ENCODE data around the gene DBNL.

DNA sequence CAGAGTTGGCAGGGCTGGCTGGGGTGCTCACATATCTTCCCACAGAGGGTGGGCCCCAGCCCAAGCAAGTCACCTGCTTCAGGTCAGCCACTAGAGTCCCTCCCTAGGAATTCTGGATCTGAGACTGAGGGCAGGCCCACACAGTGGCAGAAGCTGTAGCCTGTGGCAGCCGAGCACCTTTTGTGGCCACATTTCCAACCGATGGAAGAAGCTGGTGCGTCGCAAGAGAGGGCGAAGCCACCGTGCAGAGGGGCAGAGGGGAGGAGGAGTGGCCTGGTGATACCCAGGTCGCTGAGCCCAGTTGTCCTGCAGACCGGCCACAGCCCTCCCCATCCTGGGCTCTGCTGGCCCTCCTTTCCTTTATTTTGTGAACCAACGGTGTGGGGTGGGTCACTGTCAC is 32.6 kb downstream of the DBNL start:
- TF ChIP-seq, protein P1, sequence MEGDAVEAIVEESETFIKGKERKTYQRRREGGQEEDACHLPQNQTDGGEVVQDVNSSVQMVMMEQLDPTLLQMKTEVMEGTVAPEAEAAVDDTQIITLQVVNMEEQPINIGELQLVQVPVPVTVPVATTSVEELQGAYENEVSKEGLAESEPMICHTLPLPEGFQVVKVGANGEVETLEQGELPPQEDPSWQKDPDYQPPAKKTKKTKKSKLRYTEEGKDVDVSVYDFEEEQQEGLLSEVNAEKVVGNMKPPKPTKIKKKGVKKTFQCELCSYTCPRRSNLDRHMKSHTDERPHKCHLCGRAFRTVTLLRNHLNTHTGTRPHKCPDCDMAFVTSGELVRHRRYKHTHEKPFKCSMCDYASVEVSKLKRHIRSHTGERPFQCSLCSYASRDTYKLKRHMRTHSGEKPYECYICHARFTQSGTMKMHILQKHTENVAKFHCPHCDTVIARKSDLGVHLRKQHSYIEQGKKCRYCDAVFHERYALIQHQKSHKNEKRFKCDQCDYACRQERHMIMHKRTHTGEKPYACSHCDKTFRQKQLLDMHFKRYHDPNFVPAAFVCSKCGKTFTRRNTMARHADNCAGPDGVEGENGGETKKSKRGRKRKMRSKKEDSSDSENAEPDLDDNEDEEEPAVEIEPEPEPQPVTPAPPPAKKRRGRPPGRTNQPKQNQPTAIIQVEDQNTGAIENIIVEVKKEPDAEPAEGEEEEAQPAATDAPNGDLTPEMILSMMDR (IDR thresholded peaks at IDR 0.05): no peak
- TF ChIP-seq EP300 (IDR thresholded peaks at IDR 0.05): no peak
- TF ChIP-seq POLR2A (IDR thresholded peaks at IDR 0.05): no peak

All from upper lobe of left lung (tissue), 4 donors.